ENCODE results near the gene NIM1K. TPM values are rescaled to one million over a fixed set of nuclear protein-coding genes. Genes with fewer than 3 reads are reported as not detected.

NIM1K gene
- total and polyA plus RNA-seq, 10 donors: 0.13 to 1.1 (median 0.39) TPM; not detected in 1

- Histone ChIP-seq H3K27me3 (replicated peaks in 1 of 7) (no peaks in the 10 kb centered on the region), H3K9me3 (no peaks in the 10 kb centered on the region), H3K4me1 (no peaks in the 10 kb centered on the region), H3K27ac (no peak overlapping the region), H3K4me3 (no peak overlapping the region), H3K36me3 (no peaks in the 10 kb centered on the region)
- DNase-seq: no peak
- intact Hi-C loops (cut with DNase I; ENCODE audit: low total_unique reads): no loop called here
- WGBS, 5 donors: 66 to 84% (median 79%) methylated on average over 2 of the region's 2 CpGs
- TF ChIP-seq CTCF (IDR thresholded peaks at IDR 0.05 in 8 of 11, conservative IDR thresholded peaks at IDR 0.05 in 3 of 11): no peak
- TF ChIP-seq POLR2AphosphoS5 (IDR thresholded peaks at IDR 0.05): no peak
- TF ChIP-seq POLR2A (IDR thresholded peaks at IDR 0.05): no peak
Observed at GRCh38 chr5:43213951-43214350, 21.9 kb downstream of the NIM1K start.

GRCh38 chr5:43215073-43215631 lies 23.1 kb downstream of the NIM1K start:
- Histone ChIP-seq H3K4me1 (no peaks in the 10 kb centered on the region), H3K9me3 (no peaks in the 10 kb centered on the region), H3K36me3 (no peaks in the 10 kb centered on the region), H3K4me3 (no peak overlapping the region), H3K27me3 (replicated peaks in 1 of 7) (no peaks in the 10 kb centered on the region), H3K27ac (no peak overlapping the region)
- DNase-seq: no peak
- intact Hi-C loops (cut with DNase I; ENCODE audit: low total_unique reads): no loop called here
- WGBS, 5 donors: 83 to 89% (median 88%) methylated on average over 11 of the region's 11 CpGs
- TF ChIP-seq CTCF (IDR thresholded peaks at IDR 0.05 in 8 of 11, conservative IDR thresholded peaks at IDR 0.05 in 3 of 11) (no peak), POLR2AphosphoS5 (IDR thresholded peaks at IDR 0.05) (no peak), POLR2A (IDR thresholded peaks at IDR 0.05) (no peak)

DNA sequence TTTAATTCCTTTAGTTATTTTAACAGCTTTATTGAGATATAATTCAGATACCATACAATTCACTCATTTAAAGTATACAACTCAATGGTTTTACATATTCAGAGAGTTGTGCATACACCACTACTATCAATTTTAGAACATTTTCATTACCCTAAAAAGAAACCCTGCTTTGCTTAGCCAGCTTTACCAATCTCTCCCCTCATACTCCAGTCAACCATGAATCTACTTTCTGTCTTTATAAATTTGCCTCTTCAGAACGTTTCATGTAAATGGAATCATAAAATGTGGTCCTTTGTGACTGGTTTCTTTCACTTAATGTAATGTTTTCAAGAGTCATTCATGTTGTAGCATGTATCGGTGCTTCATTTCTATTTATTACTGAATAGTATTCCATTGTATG lies 24.9 kb downstream of the NIM1K start:
- intact Hi-C loops (cut with DNase I; ENCODE audit: low total_unique reads): no loop called here
- H3K4me3 ChIP-seq: no peak overlapping the region
- 67 to 80% (median 74%) methylated on average over 2 of the region's 2 CpGs for WGBS, 5 donors
- no peaks in the 10 kb centered on the region for H3K36me3 ChIP-seq
- no peaks in the 10 kb centered on the region for H3K9me3 ChIP-seq
- H3K27ac ChIP-seq: no peak overlapping the region
- TF ChIP-seq POLR2AphosphoS5 (IDR thresholded peaks at IDR 0.05) (no peak), POLR2A (IDR thresholded peaks at IDR 0.05) (no peak), CTCF (IDR thresholded peaks at IDR 0.05 in 8 of 11, conservative IDR thresholded peaks at IDR 0.05 in 3 of 11) (no peak)
- no peaks in the 10 kb centered on the region for H3K4me1 ChIP-seq
- DNase-seq: no peak
- no peaks in the 10 kb centered on the region for H3K27me3 ChIP-seq (replicated peaks in 1 of 7)

DNA sequence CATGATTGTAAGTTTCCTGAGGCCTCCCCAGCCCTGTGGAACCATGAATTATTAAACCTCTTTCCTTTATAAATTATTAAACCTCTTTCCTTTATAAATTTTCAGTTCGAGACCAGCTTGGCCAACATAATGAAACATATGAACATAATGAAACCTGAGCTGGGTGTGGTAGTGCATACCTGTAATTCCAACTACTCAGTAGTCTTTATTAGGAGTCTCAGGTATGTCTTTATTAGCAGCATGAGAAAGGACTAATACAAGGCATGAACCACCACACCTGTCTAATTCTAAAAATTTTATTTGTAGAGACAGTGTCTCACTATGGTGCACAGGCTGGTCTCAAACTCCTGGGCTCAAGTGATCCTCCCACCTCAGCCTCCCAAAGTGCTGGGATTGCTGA lies 27.1 kb downstream of the NIM1K start:
- Histone ChIP-seq H3K27me3 (replicated peaks in 1 of 7) (no peaks in the 10 kb centered on the region), H3K4me3 (no peak overlapping the region), H3K9me3 (no peaks in the 10 kb centered on the region), H3K4me1 (no peaks in the 10 kb centered on the region), H3K27ac (no peak overlapping the region), H3K36me3 (no peaks in the 10 kb centered on the region)
- WGBS, 5 donors: 83 to 96% (median 86%) methylated on average over 1 of the region's 1 CpG
- no peak for TF ChIP-seq CTCF (IDR thresholded peaks at IDR 0.05 in 8 of 11, conservative IDR thresholded peaks at IDR 0.05 in 3 of 11)
- no peak for TF ChIP-seq POLR2A (IDR thresholded peaks at IDR 0.05)
- no peak for TF ChIP-seq POLR2AphosphoS5 (IDR thresholded peaks at IDR 0.05)
- DNase-seq: no peak
- intact Hi-C loops (cut with DNase I; ENCODE audit: low total_unique reads): no loop called here
